ENCODE data around the gene RTF2. TPM values are rescaled to one million over a fixed set of nuclear protein-coding genes. Genes with fewer than 3 reads are reported as not detected.
"Not testable (repeated sequence)": the region's sequence is repeated elsewhere in the genome, so short reads cannot be mapped to it uniquely, and the experiment has no call there.

The RTF2 gene
- total and polyA plus RNA-seq, 4 donors: 63.8 to 103 (median 85.2) TPM

GRCh38 chr20:56519551-56519950 is 51.1 kb downstream of the RTF2 start:
- Histone ChIP-seq H3K4me3 (no peak overlapping the region), H3K27ac (ENCODE audit: low read depth in 1 of 2, low read length in 1 of 2) (no peak overlapping the region), H3K9ac (ENCODE audit: insufficient read depth in 1 of 2, low read length in 2 of 2) (no peak overlapping the region), H3K27me3 (ENCODE audit: control insufficient read depth in 3 of 3, insufficient read depth in 3 of 3, low read length in 2 of 3) (no peaks in the 10 kb centered on the region), H3K4me1 (ENCODE audit: control insufficient read depth in 5 of 5, insufficient read depth in 5 of 5, low read length in 5 of 5) (peaks cover 0 to 4% (median 0%) of the 10 kb centered on the region in 5 donors), H3K9me3 (ENCODE audit: control insufficient read depth in 4 of 4, insufficient read depth in 3 of 4, low read length in 3 of 4) (peaks cover 0 to 22% (median 7%) of the 10 kb centered on the region in 4 donors), H3K36me3 (ENCODE audit: control insufficient read depth in 4 of 4, insufficient read depth in 4 of 4, low read length in 4 of 4) (peaks cover 26 to 37% (median 32%) of the 10 kb centered on the region in 4 donors)
- DNase-seq (no peak), ATAC-seq (ENCODE audit: insufficient read depth, low FRiP score) (no peak)
- 98% methylated on average over 10 of the region's 10 CpGs for WGBS, 2 donors
- TF ChIP-seq, protein P1, sequence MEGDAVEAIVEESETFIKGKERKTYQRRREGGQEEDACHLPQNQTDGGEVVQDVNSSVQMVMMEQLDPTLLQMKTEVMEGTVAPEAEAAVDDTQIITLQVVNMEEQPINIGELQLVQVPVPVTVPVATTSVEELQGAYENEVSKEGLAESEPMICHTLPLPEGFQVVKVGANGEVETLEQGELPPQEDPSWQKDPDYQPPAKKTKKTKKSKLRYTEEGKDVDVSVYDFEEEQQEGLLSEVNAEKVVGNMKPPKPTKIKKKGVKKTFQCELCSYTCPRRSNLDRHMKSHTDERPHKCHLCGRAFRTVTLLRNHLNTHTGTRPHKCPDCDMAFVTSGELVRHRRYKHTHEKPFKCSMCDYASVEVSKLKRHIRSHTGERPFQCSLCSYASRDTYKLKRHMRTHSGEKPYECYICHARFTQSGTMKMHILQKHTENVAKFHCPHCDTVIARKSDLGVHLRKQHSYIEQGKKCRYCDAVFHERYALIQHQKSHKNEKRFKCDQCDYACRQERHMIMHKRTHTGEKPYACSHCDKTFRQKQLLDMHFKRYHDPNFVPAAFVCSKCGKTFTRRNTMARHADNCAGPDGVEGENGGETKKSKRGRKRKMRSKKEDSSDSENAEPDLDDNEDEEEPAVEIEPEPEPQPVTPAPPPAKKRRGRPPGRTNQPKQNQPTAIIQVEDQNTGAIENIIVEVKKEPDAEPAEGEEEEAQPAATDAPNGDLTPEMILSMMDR (IDR thresholded peaks at IDR 0.05; ENCODE audit: control extremely low read depth, extremely low read depth): no peak

DNA sequence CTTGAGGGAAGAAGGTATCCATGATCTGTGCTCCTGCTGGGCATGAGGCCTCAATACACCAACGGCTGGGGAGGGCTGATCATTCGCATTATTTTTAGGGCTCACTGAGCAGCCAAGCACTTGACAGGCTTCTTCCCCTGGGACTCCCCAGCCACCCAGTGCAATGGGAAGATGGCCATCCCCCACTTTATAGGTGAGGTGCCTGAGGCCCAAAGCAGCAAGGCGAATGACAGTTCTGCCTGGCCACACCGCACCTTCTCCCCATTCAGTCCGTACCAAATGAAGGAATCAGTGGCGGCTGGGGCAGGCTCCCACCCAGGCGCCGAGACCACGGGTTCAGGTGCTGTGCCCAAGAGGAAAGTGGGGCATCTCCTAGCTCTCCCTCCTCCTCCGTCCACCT is 51.8 kb downstream of the RTF2 start:
- Histone ChIP-seq H3K27me3 (ENCODE audit: control insufficient read depth in 3 of 3, insufficient read depth in 3 of 3, low read length in 2 of 3) (no peaks in the 10 kb centered on the region), H3K9ac (ENCODE audit: insufficient read depth in 1 of 2, low read length in 2 of 2) (no peak overlapping the region), H3K36me3 (ENCODE audit: control insufficient read depth in 4 of 4, insufficient read depth in 4 of 4, low read length in 4 of 4) (peaks cover 26 to 37% (median 32%) of the 10 kb centered on the region in 4 donors), H3K4me3 (no peak overlapping the region), H3K9me3 (ENCODE audit: control insufficient read depth in 4 of 4, insufficient read depth in 3 of 4, low read length in 3 of 4) (peaks cover 0 to 22% (median 7%) of the 10 kb centered on the region in 4 donors), H3K4me1 (ENCODE audit: control insufficient read depth in 5 of 5, insufficient read depth in 5 of 5, low read length in 5 of 5) (peaks cover 0 to 4% (median 0%) of the 10 kb centered on the region in 5 donors), H3K27ac (ENCODE audit: low read depth in 1 of 2, low read length in 1 of 2) (no peak overlapping the region)
- no peak for DNase-seq
- WGBS, 2 donors: 98 to 99% methylated on average over 10 of the region's 10 CpGs
- TF ChIP-seq, protein P1 (IDR thresholded peaks at IDR 0.05; ENCODE audit: control extremely low read depth, extremely low read depth): no peak
- no peak for ATAC-seq (ENCODE audit: insufficient read depth, low FRiP score)

GRCh38 chr20:56520746-56521354 is 52.4 kb downstream of the RTF2 start:
- Histone ChIP-seq H3K9me3 (ENCODE audit: control insufficient read depth in 4 of 4, insufficient read depth in 3 of 4, low read length in 3 of 4) (peaks cover 0 to 22% (median 7%) of the 10 kb centered on the region in 4 donors), H3K36me3 (ENCODE audit: control insufficient read depth in 4 of 4, insufficient read depth in 4 of 4, low read length in 4 of 4) (peaks cover 26 to 37% (median 31%) of the 10 kb centered on the region in 4 donors)
- ATAC-seq (ENCODE audit: insufficient read depth, low FRiP score); H3K27me3 ChIP-seq (ENCODE audit: control insufficient read depth in 3 of 3, insufficient read depth in 3 of 3, low read length in 2 of 3); H3K9ac ChIP-seq (ENCODE audit: insufficient read depth in 1 of 2, low read length in 2 of 2); H3K4me3 ChIP-seq; DNase-seq; H3K4me1 ChIP-seq (ENCODE audit: control insufficient read depth in 5 of 5, insufficient read depth in 5 of 5, low read length in 5 of 5); H3K27ac ChIP-seq (ENCODE audit: low read depth in 1 of 2, low read length in 1 of 2): not testable (repeated sequence)
- 92 to 94% methylated on average over 13 of the region's 13 CpGs for WGBS, 2 donors

- WGBS, 2 donors: 65 to 82% methylated on average over 6 of the region's 6 CpGs
- H3K9me3 ChIP-seq (ENCODE audit: control insufficient read depth in 4 of 4, insufficient read depth in 3 of 4, low read length in 3 of 4): peaks cover 0 to 19% (median 7%) of the 10 kb centered on the region in 4 donors
- no peak overlapping the region for H3K9ac ChIP-seq (ENCODE audit: insufficient read depth in 1 of 2, low read length in 2 of 2)
- no peaks in the 10 kb centered on the region for H3K4me1 ChIP-seq (ENCODE audit: control insufficient read depth in 5 of 5, insufficient read depth in 5 of 5, low read length in 5 of 5)
- no peak overlapping the region for H3K27ac ChIP-seq (ENCODE audit: low read depth in 1 of 2, low read length in 1 of 2)
- no peak for DNase-seq
- TF ChIP-seq, protein P1 (IDR thresholded peaks at IDR 0.05; ENCODE audit: control extremely low read depth, extremely low read depth): no peak
- no peaks in the 10 kb centered on the region for H3K27me3 ChIP-seq (ENCODE audit: control insufficient read depth in 3 of 3, insufficient read depth in 3 of 3, low read length in 2 of 3)
- H3K4me3 ChIP-seq: no peak overlapping the region
- ATAC-seq (ENCODE audit: insufficient read depth, low FRiP score): no peak
- H3K36me3 ChIP-seq (ENCODE audit: control insufficient read depth in 4 of 4, insufficient read depth in 4 of 4, low read length in 4 of 4): peaks cover 18 to 34% (median 28%) of the 10 kb centered on the region in 4 donors
Measured at GRCh38 chr20:56522311-56522710, 53.9 kb downstream of the RTF2 start.

DNA sequence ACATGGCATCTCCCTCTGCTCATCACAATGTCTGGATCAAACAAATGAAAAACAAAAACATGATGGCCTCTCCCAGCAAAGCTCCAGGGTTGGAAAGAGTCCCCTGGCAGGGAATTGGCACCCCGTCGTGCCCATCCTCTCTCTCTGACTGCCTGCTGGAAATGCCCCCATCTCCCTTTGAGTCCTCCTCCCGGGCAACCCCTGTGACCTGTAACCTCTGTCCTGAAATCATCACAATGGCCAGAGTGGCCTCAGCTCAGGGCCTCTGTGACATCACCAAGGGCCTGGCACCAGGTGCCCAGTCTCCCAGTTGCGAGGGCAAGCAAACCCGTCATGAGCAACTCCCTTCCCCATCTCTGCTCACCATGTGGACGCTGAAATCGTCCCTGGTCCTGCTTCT is 56.0 kb downstream of the RTF2 start, which contains the start of gene FAM209A:
FAM209A (plus strand) TSS at position 301 of the 400 bp plus-strand sequence; CDS start at position 366, 65 bp downstream.
- not testable (repeated sequence) for H3K27me3 ChIP-seq (ENCODE audit: control insufficient read depth in 3 of 3, insufficient read depth in 3 of 3, low read length in 2 of 3); H3K9ac ChIP-seq (ENCODE audit: insufficient read depth in 1 of 2, low read length in 2 of 2); H3K4me3 ChIP-seq; H3K4me1 ChIP-seq (ENCODE audit: control insufficient read depth in 5 of 5, insufficient read depth in 5 of 5, low read length in 5 of 5); DNase-seq; H3K27ac ChIP-seq (ENCODE audit: low read depth in 1 of 2, low read length in 1 of 2); ATAC-seq (ENCODE audit: insufficient read depth, low FRiP score)
- 94 to 96% methylated on average over 6 to 7 of the region's 7 CpGs for WGBS, 2 donors
- peaks cover 0 to 11% (median 7%) of the 10 kb centered on the region in 4 donors for H3K9me3 ChIP-seq (ENCODE audit: control insufficient read depth in 4 of 4, insufficient read depth in 3 of 4, low read length in 3 of 4)
- peaks cover 5 to 14% (median 10%) of the 10 kb centered on the region in 4 donors for H3K36me3 ChIP-seq (ENCODE audit: control insufficient read depth in 4 of 4, insufficient read depth in 4 of 4, low read length in 4 of 4)
